GM19463 (cell line): ENCODE data around the gene ZNF574.
"Not testable (repeated sequence)": the region's sequence is repeated elsewhere in the genome, so short reads cannot be mapped to it uniquely, and the experiment has no call there.

Source experiments
- ATAC-seq: cut with Tn5 transposase; IDR thresholded peaks from one replicate; pipeline ENCODE4 v1.9.1; 2021; ENCODE audit warnings: mild to moderate bottlenecking, moderate library complexity; ENCODE audit not compliant: unreplicated experiment

The ZNF574 gene

GRCh38 chr19:42098781-42099180 lies 22.8 kb downstream of the ZNF574 start:
- no peak for ATAC-seq

GRCh38 chr19:42099336-42099925 lies 23.5 kb downstream of the ZNF574 start:
- ATAC-seq: no peak

- ATAC-seq: not testable (repeated sequence)
Observed at GRCh38 chr19:42100241-42100640, 24.3 kb downstream of the ZNF574 start.

- no peak for ATAC-seq
Observed at GRCh38 chr19:42102877-42103276, 26.9 kb downstream of the ZNF574 start.

GRCh38 chr19:42105368-42105767 lies 29.4 kb downstream of the ZNF574 start:
- ATAC-seq: no peak

- ATAC-seq: no peak
Observed at GRCh38 chr19:42108527-42109389, 32.8 kb downstream of the ZNF574 start.

GRCh38 chr19:42109896-42110295 lies 33.9 kb downstream of the ZNF574 start:
- no peak for ATAC-seq

- no peak for ATAC-seq
Observed at GRCh38 chr19:42110658-42111057, 34.7 kb downstream of the ZNF574 start.

- ATAC-seq: no peak
Observed at GRCh38 chr19:42111384-42111783, 35.4 kb downstream of the ZNF574 start.

- no peak for ATAC-seq
Observed at GRCh38 chr19:42111811-42112210, 35.8 kb downstream of the ZNF574 start.

GRCh38 chr19:42113641-42114348 lies 37.8 kb downstream of the ZNF574 start:
- ATAC-seq: peak; percentile 62

GRCh38 chr19:42114412-42114811 lies 38.4 kb downstream of the ZNF574 start:
- peak; percentile 74 for ATAC-seq

- ATAC-seq: no peak
Observed at GRCh38 chr19:42115219-42115618, 39.3 kb downstream of the ZNF574 start.

GRCh38 chr19:42115705-42116104 lies 39.7 kb downstream of the ZNF574 start:
- ATAC-seq: no peak

GRCh38 chr19:42116308-42117075 lies 40.5 kb downstream of the ZNF574 start:
- ATAC-seq: no peak

GRCh38 chr19:42117076-42117475 lies 41.1 kb downstream of the ZNF574 start:
- ATAC-seq: no peak

- no peak for ATAC-seq
Observed at GRCh38 chr19:42120276-42120980, 44.5 kb downstream of the ZNF574 start.

- no peak for ATAC-seq
Observed at GRCh38 chr19:42121036-42121621, 45.2 kb downstream of the ZNF574 start.

- ATAC-seq: no peak
Observed at GRCh38 chr19:42121656-42122069, 45.7 kb downstream of the ZNF574 start.
